WI38 (cell line): Measurements from ENCODE around the gene L3MBTL4.

ENCODE experiments used
- H3K4me3 ChIP-seq: 2 replicates; pipeline ENCODE4 v1.5.1; 2011; ENCODE audit warnings: low read depth, mild to moderate bottlenecking, control low read depth, low read length
- CTCF ChIP-seq: IDR thresholded peaks from 2 replicates; pipeline ENCODE4 v1.5.1; 2012; ENCODE audit warnings: low read depth, mild to moderate bottlenecking, control low read depth, low read length

The L3MBTL4 gene

GRCh38 chr18:6406075-6406909 lies 8.4 kb downstream of the L3MBTL4 start:
- H3K4me3 ChIP-seq = no peak overlapping the region
- no peak for TF ChIP-seq CTCF

- no peak overlapping the region for H3K4me3 ChIP-seq
- TF ChIP-seq CTCF = no peak
These were observed 9.3 kb downstream of the L3MBTL4 start for GRCh38 chr18:6405237-6406074.

GRCh38 chr18:6404834-6405233 lies 9.9 kb downstream of the L3MBTL4 start:
- no peak for TF ChIP-seq CTCF
- H3K4me3 ChIP-seq = no peak overlapping the region

- TF ChIP-seq CTCF = no peak
- no peak overlapping the region for H3K4me3 ChIP-seq
These were observed 13.0 kb downstream of the L3MBTL4 start for GRCh38 chr18:6401687-6402086.

- no peak overlapping the region for H3K4me3 ChIP-seq
- TF ChIP-seq CTCF = no peak
These were observed 14.9 kb downstream of the L3MBTL4 start for GRCh38 chr18:6399776-6400175.

- H3K4me3 ChIP-seq = no peak overlapping the region
- TF ChIP-seq CTCF = no peak
These were observed 16.7 kb downstream of the L3MBTL4 start for GRCh38 chr18:6397931-6398566.
